ENCODE measurements around the gene MARCHF3.
"Not testable (repeated sequence)": the region's sequence is repeated elsewhere in the genome, so short reads cannot be mapped to it uniquely, and the experiment has no call there.

MARCHF3 gene

DNA sequence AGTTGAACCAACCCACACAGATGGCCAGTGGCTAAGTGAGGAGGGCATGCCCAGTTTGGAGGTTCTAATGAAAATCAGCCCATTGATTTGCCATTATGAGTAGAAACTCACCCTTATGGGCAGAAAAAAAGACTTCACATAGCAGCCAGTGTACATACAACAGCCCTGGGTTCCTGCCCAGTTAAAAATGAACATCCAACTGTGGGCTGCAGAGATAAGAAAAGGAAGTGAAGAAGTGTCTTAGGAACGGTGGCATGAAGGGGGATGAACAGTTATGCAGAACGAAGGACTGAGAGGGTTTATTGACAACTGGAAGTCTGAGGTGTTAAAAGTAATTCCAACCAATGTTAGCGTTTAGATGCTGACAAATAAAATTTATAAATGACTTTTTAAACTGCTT is 118.4 kb downstream of the MARCHF3 start:
- no peak for DNase-seq

DNA sequence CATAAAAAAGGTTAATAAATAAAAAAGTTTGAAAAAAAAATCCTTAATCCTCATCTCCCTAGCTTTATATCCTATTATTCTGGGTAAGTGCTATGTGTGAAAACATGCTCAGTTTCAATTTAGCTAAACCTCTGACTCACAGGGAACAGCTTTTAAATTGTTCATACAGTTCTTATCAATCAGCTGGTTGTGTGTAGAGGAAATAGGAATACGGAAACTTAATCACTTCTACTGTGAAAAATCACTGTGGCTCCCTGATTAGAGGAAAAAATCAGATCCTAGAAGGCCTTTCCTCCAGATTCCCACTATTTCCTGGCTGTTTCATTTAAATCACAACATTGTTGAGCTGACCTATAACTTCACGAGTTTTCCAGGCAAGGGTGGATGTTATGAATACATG is 120.5 kb downstream of the MARCHF3 start:
- DNase-seq, result no peak

DNA sequence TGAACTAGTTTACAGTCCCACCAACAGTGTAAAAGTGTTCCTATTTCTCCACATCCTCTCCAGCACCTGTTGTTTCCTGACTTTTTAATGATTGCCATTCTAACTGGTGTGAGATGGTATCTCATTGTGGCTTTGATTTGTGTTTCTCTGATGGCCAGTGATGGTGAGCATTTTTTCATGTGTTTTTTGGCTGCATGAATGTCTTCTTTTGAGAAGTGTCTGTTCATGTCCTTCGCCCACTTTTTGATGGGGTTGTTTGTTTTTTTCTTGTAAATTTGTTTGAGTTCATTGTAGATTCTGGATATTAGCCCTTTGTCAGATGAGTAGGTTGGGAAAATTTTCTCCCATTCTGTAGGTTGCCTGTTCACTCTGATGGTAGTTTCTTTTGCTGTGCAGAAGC is 126.0 kb downstream of the MARCHF3 start:
- not testable (repeated sequence) for DNase-seq

DNA sequence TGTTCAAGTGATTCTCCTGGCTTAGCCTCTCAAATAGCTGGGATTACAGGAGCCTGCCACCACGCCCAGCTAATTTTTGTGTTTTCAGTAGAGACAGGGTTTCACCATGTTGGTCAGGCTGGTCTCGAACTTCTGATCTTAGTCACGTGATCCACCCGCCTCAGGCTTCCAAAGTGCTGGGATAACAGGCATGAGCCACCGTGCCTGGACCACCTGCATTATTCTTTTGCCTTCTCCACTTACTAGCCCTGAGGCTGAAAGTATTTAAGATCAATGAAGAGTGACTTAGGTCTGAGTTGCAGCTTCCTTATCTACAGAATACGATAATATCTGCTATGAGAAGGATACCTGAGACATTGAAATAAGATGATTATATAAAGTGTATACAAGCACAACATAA is 129.6 kb downstream of the MARCHF3 start:
- no peak for DNase-seq

DNA sequence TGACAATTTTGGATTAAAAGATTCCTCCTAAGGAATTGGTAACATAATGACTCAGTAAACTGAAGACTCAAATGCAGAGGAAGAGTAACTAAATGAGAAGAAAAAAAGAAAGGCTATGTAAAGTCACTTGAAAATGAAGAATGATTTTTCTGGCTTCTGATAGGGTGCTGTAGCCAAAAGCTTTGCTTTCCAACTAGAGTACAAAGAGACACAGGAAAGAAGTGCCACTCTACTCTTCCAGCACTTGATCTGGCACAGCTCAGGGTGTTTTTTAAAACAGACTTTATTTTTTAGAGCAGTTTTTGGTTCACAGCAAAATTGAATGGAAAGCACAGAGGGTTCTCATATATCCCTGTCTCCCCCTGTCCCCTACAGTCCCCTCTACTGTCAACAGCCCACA is 130.9 kb downstream of the MARCHF3 start:
- DNase-seq, result no peak

DNA sequence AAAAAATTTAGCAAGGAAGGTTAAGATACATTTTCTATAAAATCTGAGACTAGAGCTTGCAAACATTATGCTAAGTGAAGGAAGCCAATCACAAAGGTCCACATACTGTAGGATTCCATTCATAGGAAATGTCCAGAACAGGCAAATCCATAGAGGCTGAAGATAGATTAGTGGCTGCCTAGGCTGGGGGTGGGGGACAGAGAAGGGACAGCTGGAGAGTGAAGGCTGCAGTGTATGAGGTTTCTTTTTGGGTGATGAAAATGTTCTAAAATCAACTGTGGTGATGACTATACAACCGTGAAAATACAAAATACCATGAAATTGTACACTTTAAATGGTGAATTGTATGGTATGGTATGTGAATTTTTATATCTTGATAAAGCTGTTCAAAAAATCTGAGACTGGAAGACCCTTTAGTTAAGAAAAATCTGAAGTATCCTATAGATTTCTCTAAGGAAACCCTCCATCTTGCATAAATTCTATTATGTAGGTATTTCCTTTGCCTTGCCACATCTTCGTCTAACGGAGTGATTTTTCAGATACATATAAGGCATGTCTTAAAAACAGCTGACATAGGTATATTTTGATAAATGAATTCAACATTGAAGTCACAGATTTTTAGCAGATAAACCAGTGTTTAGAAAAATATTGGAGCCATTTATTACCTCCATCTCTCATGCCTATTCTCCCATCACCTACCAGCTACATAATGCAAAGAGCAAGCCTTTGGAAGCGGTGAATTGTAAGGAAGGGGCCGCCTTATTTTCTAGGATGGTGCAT is 132.3 kb downstream of the MARCHF3 start:
- DNase-seq, result no peak

DNA sequence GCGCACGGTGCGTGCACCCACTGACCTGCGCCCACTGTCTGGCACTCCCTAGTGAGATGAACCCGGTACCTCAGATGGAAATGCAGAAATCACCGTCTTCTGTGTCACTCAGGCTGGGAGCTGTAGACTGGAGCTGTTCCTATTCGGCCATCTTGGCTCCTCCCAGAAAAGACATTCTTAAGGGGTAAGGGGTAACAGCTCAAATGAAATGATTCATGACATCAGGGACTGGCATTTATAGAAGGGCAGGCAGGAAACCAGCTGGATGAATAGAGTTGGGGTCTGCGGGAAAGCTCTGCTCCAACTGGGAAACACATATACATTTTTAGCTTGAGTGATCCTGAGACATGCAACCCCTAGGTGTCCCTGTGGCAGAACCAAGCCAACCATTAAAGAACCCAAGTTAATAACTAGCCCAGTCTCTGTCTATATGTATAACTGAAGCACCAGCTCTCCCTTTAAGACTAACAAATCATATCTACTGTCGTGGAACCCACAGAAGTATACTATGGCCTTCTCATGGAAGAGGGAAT is 134.1 kb downstream of the MARCHF3 start:
- no peak for DNase-seq

DNA sequence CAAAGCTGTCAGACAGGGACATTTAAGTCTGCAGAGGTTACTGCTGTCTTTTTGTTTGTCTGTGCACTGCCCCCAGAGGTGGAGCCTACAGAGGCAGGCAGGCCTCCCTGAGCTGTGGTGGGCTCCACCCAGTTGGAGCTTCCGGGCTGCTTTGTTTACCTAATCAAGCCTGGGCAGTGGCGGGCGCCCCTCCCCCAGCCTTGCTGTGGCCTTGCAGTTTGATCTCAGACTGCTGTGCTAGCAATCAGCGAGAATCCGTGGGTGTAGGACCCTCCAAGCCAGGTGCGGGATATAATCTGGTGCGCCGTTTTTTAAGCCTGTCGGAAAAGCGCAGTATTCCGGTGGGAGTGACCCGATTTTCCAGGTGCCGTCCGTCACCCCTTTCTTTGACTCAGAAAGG is 134.6 kb downstream of the MARCHF3 start:
- not testable (repeated sequence) for DNase-seq

DNA sequence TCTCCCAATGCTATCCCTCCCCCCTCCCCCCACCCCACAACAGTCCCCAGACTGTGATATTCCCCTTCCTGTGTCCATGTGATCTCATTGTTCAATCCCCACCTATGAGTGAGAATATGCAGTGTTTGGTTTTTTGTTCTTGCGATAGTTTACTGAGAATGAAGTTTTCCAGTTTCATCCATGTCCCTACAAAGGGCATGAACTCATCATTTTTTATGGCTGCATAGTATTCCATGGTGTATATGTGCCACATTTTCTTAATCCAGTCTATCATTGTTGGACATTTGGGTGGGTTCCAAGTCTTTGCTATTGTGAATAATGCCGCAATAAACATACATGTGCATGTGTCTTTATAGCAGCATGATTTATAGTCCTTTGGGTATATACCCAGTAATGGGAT is 139.9 kb downstream of the MARCHF3 start:
- not testable (repeated sequence) for DNase-seq

DNA sequence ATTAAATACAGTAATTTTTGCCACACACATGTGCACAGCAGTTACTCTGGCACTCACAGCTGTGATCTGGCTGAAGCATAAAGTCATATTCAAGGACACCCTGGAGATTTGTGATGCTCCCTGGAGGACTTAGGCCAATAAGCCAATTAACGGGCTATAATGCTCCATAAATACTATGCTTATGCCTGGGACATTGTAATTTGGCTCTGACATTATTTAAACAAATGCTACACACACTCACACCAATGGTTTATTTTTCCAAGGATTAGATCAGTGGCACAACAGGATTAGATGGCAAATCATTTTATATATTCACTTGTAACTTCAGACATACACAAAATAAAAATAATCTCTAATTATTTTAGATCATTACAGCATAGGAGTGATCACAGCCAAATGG is 142.2 kb downstream of the MARCHF3 start:
- DNase-seq, result no peak

DNA sequence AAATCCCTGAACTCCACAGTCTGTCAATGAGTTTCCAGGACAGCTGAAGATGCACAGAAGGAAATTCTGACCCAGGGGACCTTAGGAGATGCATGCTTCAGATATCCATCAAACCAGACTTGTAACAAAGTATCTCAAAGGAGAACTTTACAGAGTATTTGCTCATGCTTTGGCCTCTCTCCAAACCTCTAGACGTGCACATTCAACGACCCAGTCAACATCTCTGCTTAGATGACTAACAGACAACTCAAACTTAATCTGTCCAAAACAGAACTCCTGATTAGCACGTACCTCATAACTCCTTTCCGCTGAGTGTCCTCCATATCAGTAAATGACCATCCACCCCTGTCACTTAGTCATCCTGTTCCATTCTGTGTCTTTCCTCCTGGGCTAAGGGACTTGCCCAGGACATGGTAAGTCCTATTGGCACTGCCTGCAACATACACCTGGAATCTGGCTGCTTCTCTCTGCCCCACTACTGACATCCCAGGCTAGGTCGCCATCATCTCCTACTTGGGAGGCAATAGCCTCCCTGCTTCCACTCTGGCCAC is 146.0 kb downstream of the MARCHF3 start:
- DNase-seq, result no peak

DNA sequence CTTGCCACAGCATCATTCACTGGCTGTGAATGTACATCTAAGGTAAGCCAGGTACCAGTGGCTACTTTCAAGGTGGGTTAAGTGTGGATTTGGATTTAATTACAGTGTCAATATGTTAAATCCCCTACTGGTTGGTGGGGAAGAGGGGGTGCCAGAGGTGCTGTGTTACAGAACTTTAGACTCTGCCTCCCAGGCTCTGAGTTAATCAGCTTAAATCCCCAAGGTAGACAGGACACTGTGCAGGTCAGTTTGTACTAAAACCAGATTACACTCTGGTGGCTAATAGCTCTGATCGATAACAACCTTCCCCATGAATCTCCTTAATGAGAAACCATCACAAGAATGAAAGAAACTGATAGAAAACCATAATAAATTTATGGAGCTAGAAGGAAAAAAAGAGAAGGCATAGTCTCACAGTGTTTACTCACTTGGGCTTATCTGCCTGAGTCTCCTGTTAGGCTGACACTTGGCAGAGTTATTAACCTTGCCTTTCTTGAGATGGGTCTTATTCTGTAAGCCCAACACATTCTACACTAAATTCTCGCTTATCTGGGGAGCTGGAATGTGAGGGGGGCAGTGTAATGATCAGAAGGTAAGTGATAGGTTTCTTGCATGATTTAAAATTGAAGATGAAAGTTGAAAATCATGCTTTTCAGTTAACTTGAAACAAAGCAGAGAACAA is 146.7 kb downstream of the MARCHF3 start:
- no peak for DNase-seq

DNA sequence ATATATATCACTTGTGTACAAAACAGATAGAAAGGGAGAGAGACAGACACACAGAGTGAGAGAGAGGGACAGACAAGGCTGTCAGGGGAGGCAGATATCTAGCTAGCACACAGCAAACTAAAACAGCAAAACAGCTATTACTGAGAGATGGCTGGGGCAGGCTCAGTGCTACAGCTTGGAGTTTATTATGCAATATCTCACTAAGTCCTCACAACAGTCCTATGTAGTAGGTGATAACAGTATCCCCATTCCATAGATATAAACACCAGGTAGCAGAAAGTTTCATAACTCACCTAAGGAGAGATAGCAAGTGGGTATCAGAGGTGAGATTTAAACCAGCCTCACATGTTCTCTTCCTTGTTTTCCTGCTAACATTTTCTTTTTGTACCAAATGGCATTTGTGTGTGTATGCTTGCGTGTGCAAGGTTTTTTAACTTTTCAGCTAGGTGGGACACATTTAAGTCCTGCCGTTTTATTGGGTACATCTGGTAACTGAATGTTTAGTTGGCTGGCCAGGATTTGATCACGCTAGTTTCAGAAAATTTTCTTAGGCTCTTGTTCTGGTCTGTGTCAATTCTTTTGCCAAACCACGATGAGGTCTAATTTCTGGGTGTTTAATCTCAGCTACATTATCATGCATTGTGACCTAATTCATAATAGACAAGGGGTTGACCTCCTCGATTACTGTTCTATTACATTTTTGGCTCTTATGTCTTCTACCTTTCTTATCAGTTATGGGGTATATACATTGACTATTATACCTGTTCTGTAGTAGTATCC is 148.3 kb downstream of the MARCHF3 start:
- no peak for DNase-seq

DNA sequence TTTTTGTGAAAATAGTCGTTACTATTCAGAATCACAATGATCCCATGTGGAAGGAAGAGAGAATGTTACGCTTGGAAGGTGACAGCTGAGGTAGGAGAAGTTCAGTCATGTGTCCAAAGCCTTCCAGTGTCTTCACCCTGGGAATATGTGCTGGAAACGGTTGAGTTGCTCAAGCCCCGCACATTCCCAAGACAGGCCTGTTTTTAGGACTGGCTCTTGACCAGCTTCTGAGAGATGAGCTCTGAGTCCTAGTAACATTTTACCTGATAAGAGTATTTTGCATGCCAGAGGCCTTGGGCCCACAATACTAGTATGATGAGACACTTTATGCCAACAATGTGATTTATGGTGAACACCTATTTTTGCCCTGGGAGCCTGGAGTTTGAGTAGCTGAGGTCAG is 151.7 kb downstream of the MARCHF3 start:
- no peak for DNase-seq

DNA sequence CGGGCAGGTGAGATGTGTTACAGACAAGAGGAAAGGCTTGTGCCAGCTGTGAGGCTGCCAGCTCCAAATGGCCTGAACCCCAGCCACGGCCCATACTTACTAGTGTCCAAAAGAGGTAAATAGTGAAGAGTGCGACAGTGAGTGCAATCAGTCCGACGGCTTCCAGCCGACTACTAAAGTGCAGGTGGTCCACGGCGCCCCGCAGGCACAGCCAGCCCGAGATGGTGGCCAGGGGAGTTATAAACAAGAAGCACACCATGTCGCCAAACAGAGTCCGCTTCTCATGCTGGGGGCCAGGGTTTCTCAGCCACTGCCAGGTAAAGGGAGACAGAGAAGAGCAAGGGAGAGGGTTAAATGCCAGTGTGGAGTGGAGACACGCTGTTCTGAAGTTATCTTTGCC is 152.3 kb downstream of the MARCHF3 start:
- no peak for DNase-seq

DNA sequence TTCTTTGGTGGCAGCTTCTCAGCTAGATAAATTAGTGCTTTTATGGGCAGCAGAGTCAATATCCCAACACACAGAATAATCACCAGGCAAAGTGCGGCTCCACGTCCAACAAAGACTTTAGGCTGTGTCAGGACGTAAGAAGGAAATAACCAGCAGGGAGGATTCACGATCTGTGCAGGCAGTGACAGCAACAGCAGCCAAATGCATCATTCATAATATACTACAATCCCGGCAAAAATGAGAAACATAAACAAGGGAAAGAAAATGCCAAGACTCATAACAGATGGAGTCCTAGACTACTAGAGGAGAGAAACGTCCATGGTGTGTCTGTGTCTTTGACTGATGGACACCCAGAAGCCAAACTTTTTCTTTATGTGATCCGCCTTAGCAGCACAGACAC is 152.8 kb downstream of the MARCHF3 start:
- no peak for DNase-seq

DNA sequence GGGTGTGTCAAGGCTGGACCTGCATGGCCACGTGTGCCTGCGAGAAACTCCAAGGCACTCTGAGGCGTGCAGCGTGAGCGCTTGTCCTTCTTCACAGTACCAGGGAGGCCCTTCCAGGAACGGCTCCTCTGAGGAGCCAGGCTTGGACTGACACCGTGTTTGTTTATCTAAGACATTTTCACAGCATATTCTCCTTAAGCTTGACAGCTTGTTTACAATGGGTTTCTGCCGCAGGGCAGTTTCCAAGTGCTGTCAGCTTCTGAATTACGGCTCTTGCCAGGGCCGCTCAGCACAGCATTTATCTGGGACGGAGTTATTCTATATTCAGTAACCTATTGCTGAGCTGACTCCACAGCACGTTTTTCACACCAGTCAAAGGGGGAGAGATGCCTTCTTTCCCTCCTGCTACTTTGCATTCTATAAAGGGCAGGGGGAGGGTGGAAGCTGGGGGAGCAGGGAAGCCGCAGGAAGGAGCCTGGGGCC is 155.0 kb downstream of the MARCHF3 start:
- no peak for DNase-seq

DNA sequence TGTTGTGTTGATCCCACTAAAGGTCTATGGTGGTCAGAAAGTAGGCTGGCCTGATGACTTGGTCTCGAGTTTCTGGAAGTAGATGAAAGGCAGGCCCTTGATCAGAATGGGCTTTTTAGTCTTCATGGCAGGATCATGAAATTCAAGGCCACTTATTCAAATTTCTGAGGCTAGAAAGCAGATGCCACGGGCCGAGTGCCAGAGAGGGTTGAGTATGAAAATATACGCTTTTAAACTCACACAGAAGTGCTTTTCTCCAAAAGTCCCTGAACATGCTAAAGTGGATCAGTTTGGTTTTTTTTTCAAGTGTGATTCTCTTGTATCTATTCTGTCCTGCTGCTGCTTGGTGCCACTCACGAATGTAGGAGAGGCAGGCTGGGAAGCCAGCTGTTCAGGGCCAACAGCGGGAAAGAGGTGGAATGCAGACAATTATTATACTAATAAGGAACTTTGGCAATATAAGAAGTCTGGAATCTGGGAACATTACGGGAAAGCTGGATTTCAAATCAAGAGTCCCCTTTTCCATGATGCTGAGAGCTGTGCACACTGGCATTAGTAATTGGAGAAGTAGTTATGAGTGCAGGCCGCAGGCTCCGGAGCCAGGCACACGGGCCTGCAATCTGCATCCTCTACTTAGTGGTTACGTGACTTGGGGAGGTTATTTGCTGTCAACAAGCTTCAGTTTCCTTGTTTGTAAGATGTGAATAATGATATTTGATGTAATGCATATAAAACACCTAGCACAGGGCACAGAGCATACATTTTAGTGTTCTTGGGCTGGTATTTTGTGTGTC is 157.6 kb downstream of the MARCHF3 start:
- DNase-seq, result no peak

DNA sequence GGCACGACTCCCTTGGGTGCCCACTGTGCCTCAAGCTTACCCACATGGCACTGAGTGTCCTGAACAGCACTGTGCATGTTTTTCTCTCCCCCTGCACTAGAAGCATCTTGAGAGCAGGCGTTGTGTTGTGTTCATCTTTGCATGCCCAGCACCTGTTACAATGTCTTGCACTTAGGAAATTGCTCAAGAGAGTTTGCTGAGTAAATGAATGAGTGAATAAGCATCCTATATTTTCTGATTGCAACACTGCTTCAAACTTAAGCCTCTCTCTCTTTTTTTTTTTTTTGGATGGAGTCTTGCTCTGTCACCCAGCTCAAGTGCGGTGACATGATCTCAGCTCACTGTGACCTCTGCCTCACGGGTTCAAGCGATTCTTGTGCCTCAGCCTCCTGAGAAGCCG is 158.9 kb downstream of the MARCHF3 start:
- no peak for DNase-seq

DNA sequence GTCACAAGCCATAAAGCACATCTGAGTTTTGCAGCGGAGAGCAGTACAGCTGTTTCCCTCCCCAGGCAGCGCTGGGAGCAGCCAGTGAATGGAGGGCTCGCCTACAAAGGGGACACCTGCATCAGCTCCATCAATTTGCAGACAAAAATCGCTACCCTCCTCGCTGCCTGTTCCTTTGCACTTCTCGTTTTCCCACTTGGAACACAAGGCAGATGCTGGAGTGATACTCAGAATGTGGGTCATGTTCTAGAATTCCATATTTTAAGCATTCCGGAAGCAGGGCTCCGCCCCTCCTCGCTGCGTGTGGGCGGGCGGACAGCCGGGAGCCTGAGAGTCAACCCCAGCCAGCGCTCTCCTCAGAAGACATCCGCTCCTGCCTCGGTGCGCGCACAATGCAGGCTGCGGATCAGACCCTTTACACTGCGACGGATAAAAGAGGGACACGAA is 161.3 kb downstream of the MARCHF3 start:
- peak in 1 of 2 donors; percentile 15 for DNase-seq

DNA sequence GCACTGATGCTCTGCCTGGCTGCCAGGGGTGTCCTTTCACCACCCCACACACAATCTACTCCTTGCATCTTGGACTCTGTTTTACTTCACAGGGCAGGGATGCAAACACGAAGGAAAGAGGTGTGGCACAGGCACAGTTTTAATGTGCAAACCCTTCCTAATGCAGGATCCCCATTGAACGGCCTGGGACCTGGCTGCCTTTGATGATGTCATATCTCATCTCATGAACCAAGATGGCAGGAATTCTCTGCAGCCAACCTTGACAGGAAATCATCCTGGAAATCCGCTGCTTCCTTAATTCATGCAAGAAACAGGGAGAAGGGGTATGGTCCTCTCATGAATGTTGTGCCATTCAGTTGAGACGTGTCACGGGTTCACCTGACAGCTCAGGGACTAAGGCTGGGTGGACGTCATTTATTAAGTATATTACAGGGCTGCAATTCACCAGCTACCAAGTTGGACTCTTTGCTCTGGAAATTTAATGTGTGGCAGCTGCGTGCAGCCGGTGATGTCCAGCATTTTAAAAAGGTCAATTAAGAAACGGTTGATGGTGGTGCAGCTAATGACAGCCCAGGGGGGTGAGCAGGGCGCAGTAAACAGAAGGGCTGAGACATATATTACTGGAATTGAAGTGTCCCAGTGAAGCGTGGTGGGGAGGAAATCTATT is 161.9 kb downstream of the MARCHF3 start:
- DNase-seq, result no peak

Data from activated CD4-positive, alpha-beta T cell treated with anti-CD3 and anti-CD28 coated beads for 4 hours (primary cell).